ENCODE data around the gene RABAC1. TPM values are rescaled to one million over a fixed set of nuclear protein-coding genes. Genes with fewer than 3 reads are reported as not detected.

The RABAC1 gene
- total and polyA plus RNA-seq, 2 donors (not counting 3 experiments of a cell fraction or from before 2014, with no cell fraction given), result 178 to 591 TPM

GRCh38 chr19:41991025-41991424 is 31.9 kb upstream of the RABAC1 start:
- no peaks in the 10 kb centered on the region for H3K4me1 ChIP-seq (ENCODE audit: control insufficient read depth, extremely low read depth, insufficient read depth, low read length)
- H3K9me1 ChIP-seq (replicated peaks; ENCODE audit: control insufficient read depth, extremely low read depth, insufficient read depth, low read length), result no peaks in the 10 kb centered on the region
- intact Hi-C loops (cut with micrococcal nuclease), result no loop called here
- FAIRE-seq (no peak), DNase-seq (ENCODE audit: low read depth, low spot score) (no peak)
- ChIA-PET CTCF (no interaction called here), POLR2A (no interaction called here)
- no TSS peak for BruUV-seq (replicated peaks)
- H3K4me2 ChIP-seq (ENCODE audit: insufficient read depth, low read length), result no peak overlapping the region
- no peaks in the 10 kb centered on the region for H3K36me3 ChIP-seq (ENCODE audit: control insufficient read depth in 2 of 2, extremely low read depth in 1 of 2, insufficient read depth in 2 of 2, low read length in 2 of 2)
- no peak overlapping the region for H2AFZ ChIP-seq (ENCODE audit: low read depth, low read length)
- H3K4me3 ChIP-seq (replicated peaks in 1 of 3; ENCODE audit: insufficient read depth in 1 of 3, low read depth in 1 of 3, low read length in 3 of 3), result no peak overlapping the region
- no peaks in the 10 kb centered on the region for H3K79me2 ChIP-seq (ENCODE audit: control insufficient read depth, insufficient read depth, low read length)
- dilution Hi-C loops (cut with MboI; ENCODE audit: extremely low pct_ligation_motif_present, low sequenced_read_pairs), result no loop called here
- TF ChIP-seq CTCF (IDR thresholded peaks at IDR 0.05; ENCODE audit: extremely low read depth in 1 of 2, insufficient read depth in 1 of 2, low read depth in 1 of 2, low read length in 2 of 2) (no peak), JUN (IDR thresholded peaks at IDR 0.05; ENCODE audit: borderline replicate concordance, insufficient read depth, insufficient read length, low read depth) (no peak), MYC (IDR thresholded peaks at IDR 0.05; ENCODE audit: low read depth, low read length) (no peak), POLR2A (IDR thresholded peaks at IDR 0.05; ENCODE audit: low read depth, low read length) (no peak), POLR2AphosphoS5 (IDR thresholded peaks at IDR 0.05; ENCODE audit: insufficient read depth, low read depth, low read length) (no peak), EZH2 (IDR thresholded peaks at IDR 0.05; ENCODE audit: borderline replicate concordance, low read depth, low read length, severe bottlenecking) (no peak), FOS (IDR thresholded peaks at IDR 0.05; ENCODE audit: borderline replicate concordance, insufficient read depth, low read length) (no peak), GATA2 (IDR thresholded peaks at IDR 0.05; ENCODE audit: insufficient read depth, insufficient read length, low read depth, low read length) (no peak)
- TF ChIP-seq, protein P1, sequence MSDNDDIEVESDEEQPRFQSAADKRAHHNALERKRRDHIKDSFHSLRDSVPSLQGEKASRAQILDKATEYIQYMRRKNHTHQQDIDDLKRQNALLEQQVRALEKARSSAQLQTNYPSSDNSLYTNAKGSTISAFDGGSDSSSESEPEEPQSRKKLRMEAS (IDR thresholded peaks at IDR 0.05; ENCODE audit: insufficient read depth, insufficient read length), result no peak
- H3K27ac ChIP-seq (ENCODE audit: insufficient read depth, low read depth, low read length), result no peak overlapping the region
- no peaks in the 10 kb centered on the region for H4K20me1 ChIP-seq (replicated peaks; ENCODE audit: control insufficient read depth, extremely low read depth, insufficient read depth, low read length)
- H3K9me3 ChIP-seq (replicated peaks; ENCODE audit: control insufficient read depth, insufficient read depth, low read length), result no peaks in the 10 kb centered on the region
- H3K27me3 ChIP-seq (ENCODE audit: control insufficient read depth in 2 of 2, insufficient read depth in 2 of 2, low read length in 2 of 2), result peaks cover 0 to 11% of the 10 kb centered on the region in 2 experiments
- H3K9ac ChIP-seq (replicated peaks; ENCODE audit: extremely low read depth, insufficient read depth, low read length), result no peak overlapping the region

Data from endothelial cell of umbilical vein (primary cell).